ENCODE data around the gene RMC1. TPM values are rescaled to one million over a fixed set of nuclear protein-coding genes. Genes with fewer than 3 reads are reported as not detected.
"Not testable (repeated sequence)": the region's sequence is repeated elsewhere in the genome, so short reads cannot be mapped to it uniquely, and the experiment has no call there.

Gene RMC1
- 28.8 and 33.1 TPM in 2 replicates for total RNA-seq

- DNase-seq, result peak; percentile 97
These were observed at the start of gene RMC1 for GRCh38 chr18:23503038-23503962. RMC1 (plus strand) TSS chr18:23503511; CDS start chr18:23503619, 108 bp downstream.

- DNase-seq, result peak; percentile 51
These were observed 49.6 kb upstream of the RMC1 start for GRCh38 chr18:23453680-23454058.

- no peak for DNase-seq
These were observed 46.5 kb upstream of the RMC1 start for GRCh38 chr18:23456835-23457234.

GRCh38 chr18:23458830-23459529, 44.3 kb upstream of the RMC1 start:
- DNase-seq, result peak; percentile 30

GRCh38 chr18:23459530-23459921, 43.8 kb upstream of the RMC1 start:
- DNase-seq, result no peak

GRCh38 chr18:23460285-23461273, 42.7 kb upstream of the RMC1 start:
- DNase-seq, result no peak

- DNase-seq, result no peak
These were observed 40.4 kb upstream of the RMC1 start for GRCh38 chr18:23462876-23463275.

GRCh38 chr18:23468753-23469459, 34.4 kb upstream of the RMC1 start:
- DNase-seq, result no peak

- no peak for DNase-seq
These were observed 32.5 kb upstream of the RMC1 start for GRCh38 chr18:23470620-23471387.

GRCh38 chr18:23471486-23471885, 31.8 kb upstream of the RMC1 start:
- no peak for DNase-seq

GRCh38 chr18:23479829-23480505, 23.3 kb upstream of the RMC1 start:
- DNase-seq, result no peak

- no peak for DNase-seq
These were observed 18.6 kb upstream of the RMC1 start for GRCh38 chr18:23484561-23485182.

- DNase-seq, result no peak
These were observed 17.9 kb upstream of the RMC1 start for GRCh38 chr18:23485386-23485785.

GRCh38 chr18:23487738-23488570, 15.4 kb upstream of the RMC1 start:
- peak; percentile 60 for DNase-seq

- DNase-seq, result not testable (repeated sequence)
These were observed 13.7 kb upstream of the RMC1 start for GRCh38 chr18:23489586-23489985.

- no peak for DNase-seq
These were observed 9.7 kb upstream of the RMC1 start for GRCh38 chr18:23493654-23494053.

- DNase-seq, result no peak
These were observed 8.3 kb upstream of the RMC1 start for GRCh38 chr18:23494992-23495391.

GRCh38 chr18:23495723-23496440, 7.4 kb upstream of the RMC1 start:
- DNase-seq, result no peak

Measured in dermis blood vessel endothelial cell (primary cell).